Ishikawa (cell line): ENCODE measurements around the gene ANKFN1.

Experiments
- CEBPB ChIP-seq: IDR thresholded peaks from 2 replicates; pipeline ENCODE4 v1.6.1; 2012
- CREB1 ChIP-seq: IDR thresholded peaks from 2 replicates; pipeline ENCODE4 v1.6.1; 2012; ENCODE audit warnings: low read depth
- EGR1 ChIP-seq: IDR thresholded peaks from 2 replicates; pipeline ENCODE4 v1.6.1; 2012
- EP300 ChIP-seq: IDR thresholded peaks from 2 replicates; pipeline ENCODE4 v1.6.1; 2012; ENCODE audit warnings: borderline replicate concordance
- FOXM1 ChIP-seq: IDR thresholded peaks from 2 replicates; pipeline ENCODE4 v1.6.1; 2012; ENCODE audit warnings: low read depth, borderline replicate concordance
- MAX ChIP-seq: IDR thresholded peaks from 2 replicates; pipeline ENCODE4 v1.6.1; 2012
- NFIC ChIP-seq: IDR thresholded peaks from 2 replicates; pipeline ENCODE4 v1.6.1; 2012
- RAD21 ChIP-seq: IDR thresholded peaks from 2 replicates; pipeline ENCODE4 v1.6.1; 2012; ENCODE audit warnings: low read depth
- TAF1 ChIP-seq: IDR thresholded peaks from 2 replicates; pipeline ENCODE4 v1.6.1; 2012; ENCODE audit warnings: low read depth, mild to moderate bottlenecking
- TCF12 ChIP-seq: IDR thresholded peaks from 2 replicates; pipeline ENCODE4 v1.6.1; 2012; ENCODE audit warnings: low read depth
- TEAD4 ChIP-seq: IDR thresholded peaks from 2 replicates; pipeline ENCODE4 v1.6.1; 2012
- YY1 ChIP-seq: IDR thresholded peaks from 2 replicates; pipeline ENCODE4 v1.6.1; 2012; ENCODE audit warnings: low read depth
- ZBTB7A ChIP-seq: IDR thresholded peaks from 2 replicates; pipeline ENCODE4 v1.6.1; 2012; ENCODE audit warnings: low read depth
- TF ChIP-seq, protein P1 (sequence below): IDR thresholded peaks from 2 replicates; pipeline ENCODE4 v1.6.1; 2012
- TF ChIP-seq, protein P2 (sequence below): IDR thresholded peaks from 2 replicates; pipeline ENCODE4 v1.6.1; 2012; ENCODE audit warnings: low read depth, mild to moderate bottlenecking

Gene ANKFN1

DNA sequence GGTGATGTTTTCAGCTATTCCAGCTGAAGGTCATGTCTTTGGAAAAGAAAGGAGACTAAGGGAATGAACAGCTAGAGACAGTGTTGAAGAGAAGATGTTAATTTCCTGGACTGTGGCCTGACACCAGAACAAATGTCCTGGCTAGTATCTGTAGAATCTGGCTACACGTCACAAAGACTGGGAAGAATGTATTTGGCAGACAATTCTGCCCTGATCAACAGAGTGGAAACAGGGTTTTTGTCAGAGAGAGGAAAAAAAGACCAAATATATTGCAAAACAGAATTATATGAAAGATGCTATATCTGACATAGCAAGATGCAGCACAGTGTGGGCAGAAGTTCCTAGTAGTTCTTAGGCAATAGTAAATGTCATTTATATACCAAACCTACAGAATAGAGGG, 17.0 kb upstream of the ANKFN1 start:
- TF ChIP-seq MAX (no peak), TEAD4 (no peak), TAF1 (no peak), YY1 (no peak), TCF12 (no peak)
- TF ChIP-seq, protein P1, sequence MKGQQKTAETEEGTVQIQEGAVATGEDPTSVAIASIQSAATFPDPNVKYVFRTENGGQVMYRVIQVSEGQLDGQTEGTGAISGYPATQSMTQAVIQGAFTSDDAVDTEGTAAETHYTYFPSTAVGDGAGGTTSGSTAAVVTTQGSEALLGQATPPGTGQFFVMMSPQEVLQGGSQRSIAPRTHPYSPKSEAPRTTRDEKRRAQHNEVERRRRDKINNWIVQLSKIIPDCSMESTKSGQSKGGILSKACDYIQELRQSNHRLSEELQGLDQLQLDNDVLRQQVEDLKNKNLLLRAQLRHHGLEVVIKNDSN, result no peak
- TF ChIP-seq, protein P2, sequence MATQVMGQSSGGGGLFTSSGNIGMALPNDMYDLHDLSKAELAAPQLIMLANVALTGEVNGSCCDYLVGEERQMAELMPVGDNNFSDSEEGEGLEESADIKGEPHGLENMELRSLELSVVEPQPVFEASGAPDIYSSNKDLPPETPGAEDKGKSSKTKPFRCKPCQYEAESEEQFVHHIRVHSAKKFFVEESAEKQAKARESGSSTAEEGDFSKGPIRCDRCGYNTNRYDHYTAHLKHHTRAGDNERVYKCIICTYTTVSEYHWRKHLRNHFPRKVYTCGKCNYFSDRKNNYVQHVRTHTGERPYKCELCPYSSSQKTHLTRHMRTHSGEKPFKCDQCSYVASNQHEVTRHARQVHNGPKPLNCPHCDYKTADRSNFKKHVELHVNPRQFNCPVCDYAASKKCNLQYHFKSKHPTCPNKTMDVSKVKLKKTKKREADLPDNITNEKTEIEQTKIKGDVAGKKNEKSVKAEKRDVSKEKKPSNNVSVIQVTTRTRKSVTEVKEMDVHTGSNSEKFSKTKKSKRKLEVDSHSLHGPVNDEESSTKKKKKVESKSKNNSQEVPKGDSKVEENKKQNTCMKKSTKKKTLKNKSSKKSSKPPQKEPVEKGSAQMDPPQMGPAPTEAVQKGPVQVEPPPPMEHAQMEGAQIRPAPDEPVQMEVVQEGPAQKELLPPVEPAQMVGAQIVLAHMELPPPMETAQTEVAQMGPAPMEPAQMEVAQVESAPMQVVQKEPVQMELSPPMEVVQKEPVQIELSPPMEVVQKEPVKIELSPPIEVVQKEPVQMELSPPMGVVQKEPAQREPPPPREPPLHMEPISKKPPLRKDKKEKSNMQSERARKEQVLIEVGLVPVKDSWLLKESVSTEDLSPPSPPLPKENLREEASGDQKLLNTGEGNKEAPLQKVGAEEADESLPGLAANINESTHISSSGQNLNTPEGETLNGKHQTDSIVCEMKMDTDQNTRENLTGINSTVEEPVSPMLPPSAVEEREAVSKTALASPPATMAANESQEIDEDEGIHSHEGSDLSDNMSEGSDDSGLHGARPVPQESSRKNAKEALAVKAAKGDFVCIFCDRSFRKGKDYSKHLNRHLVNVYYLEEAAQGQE, result no peak

GRCh38 chr17:56141046-56141839, 12.0 kb upstream of the ANKFN1 start:
- TF ChIP-seq RAD21 (no peak), MAX (no peak), TEAD4 (no peak), FOXM1 (no peak), CEBPB (no peak)
- TF ChIP-seq, protein P1, result no peak

- TF ChIP-seq, protein P2, result no peak
- TF ChIP-seq TEAD4, result no peak
- no peak for TF ChIP-seq EP300
Measured at GRCh38 chr17:56142325-56142724, 10.9 kb upstream of the ANKFN1 start.

DNA sequence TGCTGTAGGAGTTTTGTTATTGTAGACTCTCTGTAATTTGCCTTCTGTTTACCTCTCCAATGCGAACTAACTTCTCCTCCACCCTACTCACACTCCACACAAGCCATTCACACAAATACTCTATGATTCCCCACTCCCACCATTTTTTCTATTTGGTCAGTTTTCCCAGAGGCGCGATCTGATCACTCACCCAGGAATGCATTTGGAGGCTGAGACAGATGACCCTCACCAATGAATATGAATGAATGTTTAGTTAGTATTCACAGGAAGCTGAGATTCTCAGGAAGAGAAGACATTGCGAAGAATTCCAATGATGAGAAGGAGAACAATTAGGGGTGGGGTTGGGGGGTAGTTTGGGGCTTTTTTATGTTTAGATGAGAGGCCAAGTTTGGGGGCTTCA, 10.5 kb upstream of the ANKFN1 start:
- TF ChIP-seq TEAD4 (no peak), EGR1 (no peak), TAF1 (no peak)
- TF ChIP-seq, protein P1, result no peak

GRCh38 chr17:56144223-56144622, 9.1 kb upstream of the ANKFN1 start:
- TF ChIP-seq CEBPB (no peak), RAD21 (no peak), MAX (no peak), YY1 (no peak), ZBTB7A (no peak), EP300 (no peak), TAF1 (no peak), TCF12 (no peak), EGR1 (no peak), FOXM1 (no peak), CREB1 (no peak), NFIC (no peak), TEAD4 (no peak)
- TF ChIP-seq, protein P1, result no peak
- TF ChIP-seq, protein P2, result no peak
